ENCODE results near the gene TPD52L2. TPM values are rescaled to one million over a fixed set of nuclear protein-coding genes. Genes with fewer than 3 reads are reported as not detected.

The TPD52L2 gene
- 124 TPM for polyA plus RNA-seq (2013, experiment 1 of 2)
- 125 TPM for polyA plus RNA-seq (2013, experiment 2 of 2)

- Histone ChIP-seq H3K27ac (ENCODE audit: low read length, poor library complexity, severe bottlenecking) (peak within 1 kb of the TSS; percentile 90), H3K9me3 (ENCODE audit: control insufficient read depth, low read length) (no peaks in the 10 kb centered on the region), H3K23ac (ENCODE audit: low read length in 2 of 2) (peak within 1 kb of the TSS in 1 of 2 experiments; percentile 85), H3K4me2 (ENCODE audit: low read length, poor library complexity, severe bottlenecking) (peak within 1 kb of the TSS; percentile 90), H2BK15ac (ENCODE audit: low read depth, poor library complexity, severe bottlenecking) (peak within 1 kb of the TSS; percentile 89), H3K27me3 (ENCODE audit: control insufficient read depth in 1 of 2, insufficient read depth in 1 of 2, low read length in 2 of 2) (no peaks in the 10 kb centered on the region), H3K18ac (ENCODE audit: low read depth in 1 of 2, low read length in 2 of 2) (peak within 1 kb of the TSS; percentile 81 to 96), H3K4me1 (ENCODE audit: control insufficient read depth, insufficient read depth, low read depth, low read length) (peaks cover 28% of the 10 kb centered on the region), H3K36me3 (ENCODE audit: control insufficient read depth in 1 of 2, insufficient read depth in 2 of 2, low read depth in 1 of 2, low read length in 2 of 2) (peaks cover 42 to 50% of the 10 kb centered on the region in 2 experiments), H4K8ac (ENCODE audit: low read length) (peak within 1 kb of the TSS; percentile 99), H2AFZ (ENCODE audit: low read depth, low read length) (peak within 1 kb of the TSS; percentile 33), H2BK5ac (ENCODE audit: low read depth, low read length, poor library complexity, severe bottlenecking) (peak within 1 kb of the TSS; percentile 35), H3K14ac (ENCODE audit: low read length in 2 of 2) (peak within 1 kb of the TSS; percentile 30 to 97), H2AK5ac (ENCODE audit: low read length, severe bottlenecking) (peak within 1 kb of the TSS; percentile 46), H3K4ac (ENCODE audit: low read depth in 1 of 2, low read length in 2 of 2) (peak within 1 kb of the TSS; percentile 72 to 98), H2BK120ac (ENCODE audit: low read depth, low read length) (peak within 1 kb of the TSS; percentile 94), H3K9ac (ENCODE audit: low read length) (peak within 1 kb of the TSS; percentile 100), H3K4me3 (ENCODE audit: insufficient read depth in 1 of 2, low read depth in 1 of 2, low read length in 2 of 2) (peak within 1 kb of the TSS; percentile 90 to 94), H3K79me1 (replicated peaks; ENCODE audit: low read length, poor library complexity, severe bottlenecking) (peaks cover 39% of the 10 kb centered on the region), H2BK12ac (ENCODE audit: low read length in 2 of 2) (peak within 1 kb of the TSS in 1 of 2 experiments; percentile 50), H4K91ac (ENCODE audit: low read length) (peak within 1 kb of the TSS; percentile 97)
- WGBS = under 1% methylated on average over 68 of the region's 68 CpGs
- peak; percentile 98 for DNase-seq
These were observed at the start of gene TPD52L2 for GRCh38 chr20:63864978-63865640. TPD52L2 (plus strand) TSS chr20:63865270; CDS start chr20:63865366, 96 bp downstream.

GRCh38 chr20:63815615-63816253 lies 49.3 kb upstream of the TPD52L2 start:
- H3K14ac ChIP-seq (ENCODE audit: low read length in 2 of 2) = peak overlapping the region in 1 of 2 experiments; percentile 12
- H2AFZ ChIP-seq (ENCODE audit: low read depth, low read length) = no peak overlapping the region
- H2BK5ac ChIP-seq (ENCODE audit: low read depth, low read length, poor library complexity, severe bottlenecking) = no peak overlapping the region
- DNase-seq = no peak
- 93% methylated on average over 8 of the region's 14 CpGs for WGBS
- no peak overlapping the region for H3K4me2 ChIP-seq (ENCODE audit: low read length, poor library complexity, severe bottlenecking)
- peak overlapping the region; percentile 14 for H4K91ac ChIP-seq (ENCODE audit: low read length)
- H3K4me3 ChIP-seq (ENCODE audit: insufficient read depth in 1 of 2, low read depth in 1 of 2, low read length in 2 of 2) = no peak overlapping the region
- no peak overlapping the region for H3K27ac ChIP-seq (ENCODE audit: low read length, poor library complexity, severe bottlenecking)
- no peak overlapping the region for H2BK12ac ChIP-seq (ENCODE audit: low read length in 2 of 2)
- H3K18ac ChIP-seq (ENCODE audit: low read depth in 1 of 2, low read length in 2 of 2) = no peak overlapping the region
- no peak overlapping the region for H2BK15ac ChIP-seq (ENCODE audit: low read depth, poor library complexity, severe bottlenecking)
- no peak overlapping the region for H3K4ac ChIP-seq (ENCODE audit: low read depth in 1 of 2, low read length in 2 of 2)
- peak overlapping the region; percentile 61 for H4K8ac ChIP-seq (ENCODE audit: low read length)
- H3K4me1 ChIP-seq (ENCODE audit: control insufficient read depth, insufficient read depth, low read depth, low read length) = peaks cover 14% of the 10 kb centered on the region
- H3K9me3 ChIP-seq (ENCODE audit: control insufficient read depth, low read length) = no peaks in the 10 kb centered on the region
- peaks cover 0 to 26% of the 10 kb centered on the region in 2 experiments for H3K36me3 ChIP-seq (ENCODE audit: control insufficient read depth in 1 of 2, insufficient read depth in 2 of 2, low read depth in 1 of 2, low read length in 2 of 2)
- H2AK5ac ChIP-seq (ENCODE audit: low read length, severe bottlenecking) = no peak overlapping the region
- no peak overlapping the region for H2BK120ac ChIP-seq (ENCODE audit: low read depth, low read length)
- no peak overlapping the region for H3K9ac ChIP-seq (ENCODE audit: low read length)
- peaks cover 36% of the 10 kb centered on the region for H3K79me1 ChIP-seq (replicated peaks; ENCODE audit: low read length, poor library complexity, severe bottlenecking)
- peaks cover 0 to 19% of the 10 kb centered on the region in 2 experiments for H3K27me3 ChIP-seq (ENCODE audit: control insufficient read depth in 1 of 2, insufficient read depth in 1 of 2, low read length in 2 of 2)
- H3K23ac ChIP-seq (ENCODE audit: low read length in 2 of 2) = no peak overlapping the region

GRCh38 chr20:63819224-63819921 lies 45.7 kb upstream of the TPD52L2 start:
- peaks cover 29% of the 10 kb centered on the region for H3K79me1 ChIP-seq (replicated peaks; ENCODE audit: low read length, poor library complexity, severe bottlenecking)
- no peak overlapping the region for H3K27ac ChIP-seq (ENCODE audit: low read length, poor library complexity, severe bottlenecking)
- H3K4me3 ChIP-seq (ENCODE audit: insufficient read depth in 1 of 2, low read depth in 1 of 2, low read length in 2 of 2) = peak overlapping the region in 1 of 2 experiments; percentile 71
- H2BK12ac ChIP-seq (ENCODE audit: low read length in 2 of 2) = no peak overlapping the region
- no peak overlapping the region for H2AK5ac ChIP-seq (ENCODE audit: low read length, severe bottlenecking)
- no peak overlapping the region for H3K4me2 ChIP-seq (ENCODE audit: low read length, poor library complexity, severe bottlenecking)
- no peak overlapping the region for H2BK120ac ChIP-seq (ENCODE audit: low read depth, low read length)
- peak overlapping the region; percentile 65 for H3K9ac ChIP-seq (ENCODE audit: low read length)
- no peak overlapping the region for H2BK5ac ChIP-seq (ENCODE audit: low read depth, low read length, poor library complexity, severe bottlenecking)
- H3K9me3 ChIP-seq (ENCODE audit: control insufficient read depth, low read length) = no peaks in the 10 kb centered on the region
- H2AFZ ChIP-seq (ENCODE audit: low read depth, low read length) = no peak overlapping the region
- no peak overlapping the region for H3K18ac ChIP-seq (ENCODE audit: low read depth in 1 of 2, low read length in 2 of 2)
- H3K23ac ChIP-seq (ENCODE audit: low read length in 2 of 2) = no peak overlapping the region
- peaks cover 0 to 23% of the 10 kb centered on the region in 2 experiments for H3K36me3 ChIP-seq (ENCODE audit: control insufficient read depth in 1 of 2, insufficient read depth in 2 of 2, low read depth in 1 of 2, low read length in 2 of 2)
- H3K4me1 ChIP-seq (ENCODE audit: control insufficient read depth, insufficient read depth, low read depth, low read length) = peaks cover 15% of the 10 kb centered on the region
- no peak overlapping the region for H3K14ac ChIP-seq (ENCODE audit: low read length in 2 of 2)
- DNase-seq = no peak
- H4K8ac ChIP-seq (ENCODE audit: low read length) = no peak overlapping the region
- no peak overlapping the region for H3K4ac ChIP-seq (ENCODE audit: low read depth in 1 of 2, low read length in 2 of 2)
- no peak overlapping the region for H2BK15ac ChIP-seq (ENCODE audit: low read depth, poor library complexity, severe bottlenecking)
- peaks cover 0 to 44% of the 10 kb centered on the region in 2 experiments for H3K27me3 ChIP-seq (ENCODE audit: control insufficient read depth in 1 of 2, insufficient read depth in 1 of 2, low read length in 2 of 2)
- H4K91ac ChIP-seq (ENCODE audit: low read length) = no peak overlapping the region
- WGBS = 75% methylated on average over 24 of the region's 24 CpGs

GRCh38 chr20:63821811-63822210 lies 43.3 kb upstream of the TPD52L2 start:
- H3K9ac ChIP-seq (ENCODE audit: low read length) = no peak overlapping the region
- H2BK12ac ChIP-seq (ENCODE audit: low read length in 2 of 2) = no peak overlapping the region
- H2BK120ac ChIP-seq (ENCODE audit: low read depth, low read length) = no peak overlapping the region
- H3K14ac ChIP-seq (ENCODE audit: low read length in 2 of 2) = no peak overlapping the region
- H4K91ac ChIP-seq (ENCODE audit: low read length) = no peak overlapping the region
- no peak overlapping the region for H2AK5ac ChIP-seq (ENCODE audit: low read length, severe bottlenecking)
- H3K9me3 ChIP-seq (ENCODE audit: control insufficient read depth, low read length) = no peaks in the 10 kb centered on the region
- no peak overlapping the region for H2AFZ ChIP-seq (ENCODE audit: low read depth, low read length)
- H3K79me1 ChIP-seq (replicated peaks; ENCODE audit: low read length, poor library complexity, severe bottlenecking) = peaks cover 30% of the 10 kb centered on the region
- H3K18ac ChIP-seq (ENCODE audit: low read depth in 1 of 2, low read length in 2 of 2) = no peak overlapping the region
- peaks cover 11% of the 10 kb centered on the region for H3K4me1 ChIP-seq (ENCODE audit: control insufficient read depth, insufficient read depth, low read depth, low read length)
- no peak for DNase-seq
- peaks cover 0 to 55% of the 10 kb centered on the region in 2 experiments for H3K27me3 ChIP-seq (ENCODE audit: control insufficient read depth in 1 of 2, insufficient read depth in 1 of 2, low read length in 2 of 2)
- no peak overlapping the region for H3K23ac ChIP-seq (ENCODE audit: low read length in 2 of 2)
- no peak overlapping the region for H4K8ac ChIP-seq (ENCODE audit: low read length)
- H3K36me3 ChIP-seq (ENCODE audit: control insufficient read depth in 1 of 2, insufficient read depth in 2 of 2, low read depth in 1 of 2, low read length in 2 of 2) = peaks cover 0 to 16% of the 10 kb centered on the region in 2 experiments
- no peak overlapping the region for H3K27ac ChIP-seq (ENCODE audit: low read length, poor library complexity, severe bottlenecking)
- H2BK5ac ChIP-seq (ENCODE audit: low read depth, low read length, poor library complexity, severe bottlenecking) = no peak overlapping the region
- no peak overlapping the region for H3K4me2 ChIP-seq (ENCODE audit: low read length, poor library complexity, severe bottlenecking)
- H2BK15ac ChIP-seq (ENCODE audit: low read depth, poor library complexity, severe bottlenecking) = no peak overlapping the region
- no peak overlapping the region for H3K4me3 ChIP-seq (ENCODE audit: insufficient read depth in 1 of 2, low read depth in 1 of 2, low read length in 2 of 2)
- WGBS = 97% methylated on average over 8 of the region's 8 CpGs
- H3K4ac ChIP-seq (ENCODE audit: low read depth in 1 of 2, low read length in 2 of 2) = no peak overlapping the region

Measured in mesenchymal stem cell (in vitro differentiated cells and primary cell).